GM19193 (cell line): ENCODE data around the gene MBNL2.

Source experiments
- POLR2A ChIP-seq: IDR thresholded peaks from 4 replicates; pipeline ENCODE4 v1.6.1; 2011; ENCODE audit not compliant: insufficient read depth, insufficient read length; ENCODE audit errors: extremely low read depth

Gene MBNL2

GRCh38 chr13:97235549-97236231 is 13.6 kb downstream of the MBNL2 start:
- TF ChIP-seq POLR2A = no peak

GRCh38 chr13:97237388-97237787 is 15.3 kb downstream of the MBNL2 start:
- TF ChIP-seq POLR2A = no peak

- TF ChIP-seq POLR2A = no peak
These were observed 16.3 kb downstream of the MBNL2 start for GRCh38 chr13:97238432-97238831.

- TF ChIP-seq POLR2A = no peak
These were observed 16.8 kb downstream of the MBNL2 start for GRCh38 chr13:97238883-97239282.

- TF ChIP-seq POLR2A = no peak
These were observed 17.2 kb downstream of the MBNL2 start for GRCh38 chr13:97239306-97239705.

- TF ChIP-seq POLR2A = no peak
These were observed 18.0 kb downstream of the MBNL2 start for GRCh38 chr13:97239943-97240787.

- no peak for TF ChIP-seq POLR2A
These were observed 18.9 kb downstream of the MBNL2 start for GRCh38 chr13:97240788-97241734.

GRCh38 chr13:97241761-97242160 is 19.6 kb downstream of the MBNL2 start:
- TF ChIP-seq POLR2A = no peak

GRCh38 chr13:97242755-97243497 is 20.8 kb downstream of the MBNL2 start:
- no peak for TF ChIP-seq POLR2A

GRCh38 chr13:97243915-97244781 is 22.0 kb downstream of the MBNL2 start:
- TF ChIP-seq POLR2A = no peak

- TF ChIP-seq POLR2A = no peak
These were observed 22.9 kb downstream of the MBNL2 start for GRCh38 chr13:97245011-97245410.

- TF ChIP-seq POLR2A = no peak
These were observed 24.5 kb downstream of the MBNL2 start for GRCh38 chr13:97246596-97247158.

GRCh38 chr13:97248243-97248642 is 26.1 kb downstream of the MBNL2 start:
- no peak for TF ChIP-seq POLR2A
